Adrenal gland (tissue), 5 donors: ENCODE data around the gene MOB3B.

Experiments
- CTCF ChIP-seq, 6 experiments: fragments of 450-650 bp in 4 of 6; fragments of 200-600 bp in 2 of 6; sonication (generic) in 1 of 6; IDR thresholded peaks; 1 replicate in 5 of 6; 2 replicates in 1 of 6; pipeline versions ENCODE4 v1.5.1 to v1.8.0; 2016 to 2021; ENCODE audit warnings: antibody characterized with exemption in 6 of 6, mild to moderate bottlenecking in 2 of 6, moderate library complexity in 1 of 6
- POLR2A ChIP-seq, 2 donors: fragments of 450-650 bp; IDR thresholded peaks; one replicate each; pipeline ENCODE4 v1.6.1; 2017; ENCODE audit warnings: antibody characterized with exemption in 2 of 2, mild to moderate bottlenecking in 2 of 2, moderate library complexity in 1 of 2
- donor health status: DM: no; HTN: no; CAD: no.

GRCh38 chr9:27340285-27340674 is 189.3 kb downstream of the MOB3B start:
- TF ChIP-seq POLR2A (IDR thresholded peaks at IDR 0.05) (no peak), CTCF (IDR thresholded peaks at IDR 0.05) (no peak)
